ENCODE results near the gene RYR2. TPM values are rescaled to one million over a fixed set of nuclear protein-coding genes. Genes with fewer than 3 reads are reported as not detected.

The RYR2 gene
- polyA plus RNA-seq, 1 of the 3 experiments (the other 2 are of a cell fraction), result under 0.01 TPM

- H3K9ac ChIP-seq, result no peak overlapping the region
- TF ChIP-seq RXRA (IDR thresholded peaks at IDR 0.05; ENCODE audit: borderline replicate concordance, low read depth), result no peak
- no peak for TF ChIP-seq JUND (IDR thresholded peaks at IDR 0.05)
- no peak for TF ChIP-seq NFIC (IDR thresholded peaks at IDR 0.05; ENCODE audit: borderline replicate concordance)
- no peak for TF ChIP-seq RFX5 (IDR thresholded peaks at IDR 0.05; ENCODE audit: low read length)
- TF ChIP-seq PBX3 (IDR thresholded peaks at IDR 0.05), result no peak
- TF ChIP-seq USF1 (IDR thresholded peaks at IDR 0.05; ENCODE audit: borderline replicate concordance, low read depth), result no peak
- no peak for TF ChIP-seq CTCF (IDR thresholded peaks at IDR 0.05)
- no peak for TF ChIP-seq RAD21 (IDR thresholded peaks at IDR 0.05; ENCODE audit: low read length)
- no peak for TF ChIP-seq FOXM1 (IDR thresholded peaks at IDR 0.05; ENCODE audit: low read depth)
- no peaks in the 10 kb centered on the region for H3K27me3 ChIP-seq (ENCODE audit: insufficient read depth)
- H2AFZ ChIP-seq (ENCODE audit: low read depth), result no peak overlapping the region
- H3F3A ChIP-seq (replicated peaks; ENCODE audit: insufficient read depth), result no peaks in the 10 kb centered on the region
- DNase-seq, result no peak
- H3K4me3 ChIP-seq (ENCODE audit: low read depth in 2 of 2, low read length in 1 of 2), result no peak overlapping the region
- no peaks in the 10 kb centered on the region for H4K20me1 ChIP-seq (ENCODE audit: insufficient read depth)
- no peaks in the 10 kb centered on the region for H3K9me3 ChIP-seq
- peaks cover 0 to 2% of the 10 kb centered on the region in 2 experiments; a peak in 2 of 4 replicates for H3K4me1 ChIP-seq (ENCODE audit: control insufficient read depth in 1 of 2, insufficient read depth in 2 of 2, low read depth in 1 of 2, low read length in 1 of 2)
- no peaks in the 10 kb centered on the region for H3K79me2 ChIP-seq (ENCODE audit: insufficient read depth)
- 56% methylated on average over 12 of the region's 12 CpGs for WGBS (ENCODE audit: low lambda C conversion rate)
- H3K36me3 ChIP-seq (replicated peaks in 1 of 2; ENCODE audit: control insufficient read depth in 1 of 2, insufficient read depth in 2 of 2, low read length in 1 of 2), result no peaks in the 10 kb centered on the region
- CTCF ChIA-PET, result interaction anchor here (1.0 to 1.1 kb wide), 2 partner anchors 10 to 51 kb away, joined by 4 read pairs; no protein-coding TSS in a partner anchor
- POLR2A ChIA-PET, result no interaction called here
- no peaks in the 10 kb centered on the region for H3K9me2 ChIP-seq
- no peak overlapping the region for H3K4me2 ChIP-seq
- no peak overlapping the region for H3K27ac ChIP-seq (ENCODE audit: low read depth in 2 of 2, low read length in 1 of 2)
Observed at GRCh38 chr1:237756304-237756967, 714.5 kb downstream of the RYR2 start.

GRCh38 chr1:237759377-237759776 lies 717.4 kb downstream of the RYR2 start:
- Histone ChIP-seq H3K9me2 (no peaks in the 10 kb centered on the region), H3K27me3 (ENCODE audit: insufficient read depth) (no peaks in the 10 kb centered on the region), H3K4me1 (ENCODE audit: control insufficient read depth in 1 of 2, insufficient read depth in 2 of 2, low read depth in 1 of 2, low read length in 1 of 2) (no peaks in the 10 kb centered on the region; a peak in 1 of 4 replicates), H3K79me2 (ENCODE audit: insufficient read depth) (no peaks in the 10 kb centered on the region), H3F3A (replicated peaks; ENCODE audit: insufficient read depth) (no peaks in the 10 kb centered on the region), H3K36me3 (replicated peaks in 1 of 2; ENCODE audit: control insufficient read depth in 1 of 2, insufficient read depth in 2 of 2, low read length in 1 of 2) (no peaks in the 10 kb centered on the region), H3K4me3 (ENCODE audit: low read depth in 2 of 2, low read length in 1 of 2) (no peak overlapping the region), H3K9ac (no peak overlapping the region), H3K27ac (ENCODE audit: low read depth in 2 of 2, low read length in 1 of 2) (no peak overlapping the region), H4K20me1 (ENCODE audit: insufficient read depth) (no peaks in the 10 kb centered on the region), H3K9me3 (no peaks in the 10 kb centered on the region), H2AFZ (ENCODE audit: low read depth) (no peak overlapping the region), H3K4me2 (no peak overlapping the region)
- 62% methylated on average over 5 of the region's 5 CpGs for WGBS (ENCODE audit: low lambda C conversion rate)
- ChIA-PET POLR2A (no interaction called here), CTCF (no interaction called here)
- no peak for DNase-seq
- no peak for TF ChIP-seq RCOR1 (IDR thresholded peaks at IDR 0.05; ENCODE audit: low read length)
- no peak for TF ChIP-seq RXRA (IDR thresholded peaks at IDR 0.05; ENCODE audit: borderline replicate concordance, low read depth)
- no peak for TF ChIP-seq RAD21 (IDR thresholded peaks at IDR 0.05; ENCODE audit: low read length)
- TF ChIP-seq REST (IDR thresholded peaks at IDR 0.05; ENCODE audit: low read depth, low read length), result no peak
- no peak for TF ChIP-seq EP300 (IDR thresholded peaks at IDR 0.05; ENCODE audit: borderline replicate concordance in 1 of 2, low read depth in 1 of 2, low read length in 1 of 2)
- no peak for TF ChIP-seq MXI1 (IDR thresholded peaks at IDR 0.05; ENCODE audit: low read depth, low read length)
- TF ChIP-seq FOXJ3 (CRISPR knock-in tag; IDR thresholded peaks at IDR 0.05), result no peak
- no peak for TF ChIP-seq IRF3 (IDR thresholded peaks at IDR 0.05; ENCODE audit: low read depth, low read length)
- TF ChIP-seq TAF1 (IDR thresholded peaks at IDR 0.05; ENCODE audit: borderline replicate concordance, low read depth, low read length), result no peak
- no peak for TF ChIP-seq NFIC (IDR thresholded peaks at IDR 0.05; ENCODE audit: borderline replicate concordance)

Measured in SK-N-SH (cell line).